ENCODE measurements around the gene CCDC107.

The CCDC107 gene

DNA sequence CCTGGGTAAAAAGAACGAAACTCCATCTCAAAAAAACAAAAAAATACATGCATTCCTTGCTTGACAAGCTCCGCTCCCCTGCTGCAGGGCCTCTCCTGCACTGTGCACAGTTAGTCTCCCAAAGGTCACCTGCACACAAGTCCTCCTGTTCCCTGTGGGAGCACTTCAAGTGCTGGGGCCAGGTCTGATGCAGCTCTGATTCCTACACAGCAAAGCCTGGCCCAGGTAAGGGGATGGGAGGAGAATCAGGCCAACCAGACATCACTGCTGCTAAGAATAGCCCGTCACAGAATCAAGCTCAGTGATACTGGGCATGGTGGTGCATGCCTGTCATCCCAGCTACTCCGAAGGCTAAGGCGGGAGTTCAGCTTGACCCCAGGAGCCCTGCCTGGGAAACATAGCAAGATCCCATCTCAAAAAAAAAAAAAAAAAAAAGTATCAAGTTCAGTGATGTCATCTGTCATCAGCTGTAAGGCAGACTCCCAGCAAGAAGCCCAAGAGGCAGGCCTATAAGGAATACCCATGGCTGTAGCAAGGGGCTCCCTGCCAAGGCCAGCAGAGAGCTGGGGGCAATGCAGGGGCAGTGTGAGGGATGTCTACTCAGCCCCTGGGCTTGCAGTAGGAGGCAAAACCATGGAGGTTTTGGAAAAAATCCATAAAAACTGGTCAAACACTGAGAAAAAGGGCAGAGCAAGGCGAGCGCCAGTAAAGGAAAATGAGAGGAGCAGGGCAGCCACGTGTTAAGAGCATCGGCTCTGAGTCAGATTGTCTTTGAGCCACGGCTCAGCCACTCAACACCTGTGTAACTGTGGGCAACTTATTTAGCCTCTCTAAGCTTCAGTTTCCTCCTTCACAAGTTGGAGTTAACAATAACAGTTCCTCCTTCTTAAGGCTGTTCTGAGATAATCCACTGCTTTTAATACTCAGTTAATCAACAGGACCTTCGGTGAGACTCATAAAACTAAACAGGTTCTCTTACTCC, 28.4 kb downstream of the CCDC107 start:
- no peak for DNase-seq

DNA sequence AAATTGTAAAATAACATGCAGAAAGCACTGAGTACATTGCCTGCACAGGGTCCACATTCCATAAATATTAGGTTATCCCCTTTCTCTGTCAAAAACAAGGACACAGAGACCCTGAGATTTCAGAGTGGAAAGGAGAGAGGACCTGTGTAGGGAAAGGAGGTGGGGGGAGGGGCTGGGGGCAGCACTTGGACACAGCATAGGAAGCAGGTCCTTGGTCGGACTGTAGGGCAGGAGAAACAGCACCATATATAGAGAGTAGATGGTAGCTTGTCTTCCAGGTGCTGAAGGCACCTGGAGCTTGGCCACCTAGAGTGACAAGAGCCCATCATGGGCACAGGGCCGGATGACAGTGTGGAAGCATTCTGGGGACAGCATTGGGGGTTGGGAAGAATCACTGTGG, 29.2 kb downstream of the CCDC107 start:
- DNase-seq = no peak

DNA sequence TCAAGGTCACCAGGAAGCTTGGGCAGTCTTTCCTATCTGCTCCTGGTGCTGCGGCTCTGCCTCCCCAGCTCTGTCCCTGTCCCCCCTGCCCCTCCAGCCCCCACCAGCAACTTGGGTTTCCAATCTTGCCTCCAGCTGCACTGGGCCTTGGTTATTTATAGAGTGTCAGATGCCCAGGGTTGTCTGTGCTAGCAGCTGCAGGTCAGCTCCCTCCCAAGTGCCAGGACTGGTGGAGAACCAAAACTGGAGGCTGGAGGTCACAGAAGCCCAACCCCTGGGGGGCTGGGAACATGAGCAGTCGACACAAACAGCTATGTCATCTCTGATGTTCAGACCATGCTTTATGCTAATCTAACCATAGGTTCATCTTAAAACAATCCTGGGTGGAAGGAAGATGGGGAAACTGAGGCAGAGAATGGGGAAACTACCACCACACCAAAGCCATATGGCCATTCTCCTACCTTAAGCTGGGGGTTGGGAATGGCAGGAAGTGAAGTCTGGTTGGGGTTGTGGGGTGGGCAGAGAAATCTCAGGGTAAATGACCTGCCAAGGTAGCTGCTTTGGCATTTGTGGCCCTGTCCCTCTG, 30.0 kb downstream of the CCDC107 start:
- DNase-seq = no peak

DNA sequence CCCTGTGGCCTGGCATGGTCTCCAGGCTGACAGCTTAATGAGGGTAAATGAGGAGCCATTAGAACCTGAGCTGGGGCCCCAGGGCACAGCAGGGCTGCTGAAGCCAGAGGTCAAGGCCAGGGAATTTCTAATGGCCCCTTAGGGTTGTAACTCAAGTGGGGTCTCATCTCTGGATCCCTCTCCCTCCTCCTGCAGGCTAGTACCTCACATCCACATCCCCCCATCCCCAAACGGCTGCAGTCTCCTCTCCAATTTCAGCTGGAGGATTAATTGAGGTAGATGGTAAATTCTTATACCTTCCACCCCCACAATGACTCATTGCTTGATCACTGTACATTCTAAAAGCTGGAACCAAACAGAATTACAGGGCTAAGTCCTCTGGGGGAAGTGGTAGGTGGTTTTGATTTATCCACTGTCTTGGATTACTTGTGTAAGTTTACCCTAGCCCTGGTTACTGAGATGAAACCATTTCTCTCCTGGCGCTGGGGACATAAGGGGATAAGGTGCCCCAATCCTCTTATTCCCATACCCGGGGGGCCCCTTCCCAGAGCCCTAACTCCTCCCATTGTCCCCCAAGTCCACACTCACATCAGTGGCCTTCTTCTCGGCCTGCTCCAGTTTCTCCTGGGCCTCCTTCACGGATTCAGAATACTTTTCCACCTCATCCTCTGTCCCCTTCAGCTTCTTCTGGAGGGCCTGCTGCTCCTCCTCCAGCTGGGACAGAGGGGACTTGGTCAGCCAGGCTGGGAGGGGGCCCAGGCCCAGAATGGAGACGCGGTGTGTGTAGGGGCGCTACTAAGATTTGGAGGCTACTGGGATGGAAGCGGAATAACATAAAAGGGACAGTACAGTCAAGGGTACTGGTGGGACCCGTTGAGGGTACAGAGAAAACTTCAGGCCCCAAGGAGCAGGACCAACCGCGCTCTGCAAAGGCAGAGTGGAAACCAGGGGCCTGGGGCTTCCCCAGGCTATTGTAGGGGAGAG, 30.8 kb downstream of the CCDC107 start:
- DNase-seq = no peak

DNA sequence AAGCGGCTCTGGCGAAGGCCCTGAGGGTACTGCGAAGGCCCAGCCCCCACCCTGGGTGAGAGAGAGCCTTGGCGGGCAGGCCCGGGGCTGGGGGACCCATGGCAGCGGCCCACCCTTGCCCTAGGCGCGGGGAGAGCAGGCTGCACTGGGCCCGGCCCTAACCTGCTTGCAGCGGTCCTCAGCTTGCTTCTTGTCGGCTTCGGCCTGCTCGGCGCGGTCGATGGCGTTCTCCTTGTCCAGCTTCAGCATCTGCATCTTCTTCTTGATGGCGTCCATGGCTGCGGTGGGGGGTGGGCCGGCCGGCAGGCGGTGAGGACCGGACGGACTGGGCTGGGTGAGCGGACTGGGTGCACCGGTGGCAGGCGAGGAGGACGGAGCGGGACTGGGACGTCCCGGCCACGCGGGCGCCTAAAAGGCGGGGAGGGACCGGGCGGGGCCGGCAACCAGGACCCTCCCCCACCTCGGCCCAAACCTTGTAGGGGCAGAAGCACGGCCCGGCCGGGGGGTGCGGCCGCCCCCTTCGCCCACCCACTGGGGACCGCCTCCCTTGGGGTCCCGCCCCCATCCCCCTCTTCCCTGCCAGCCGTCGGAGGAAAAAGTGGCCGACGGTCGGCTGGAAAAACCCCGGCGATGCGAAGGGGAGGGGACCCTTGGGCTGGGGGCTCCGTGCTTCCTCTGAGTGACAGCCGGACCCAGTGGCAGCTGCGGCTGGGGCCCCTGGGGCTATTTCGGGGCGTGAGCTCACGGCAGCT, 31.6 kb downstream of the CCDC107 start, which contains the start of gene TPM2:
Gene TPM2 (minus strand): TSS at position 384 of the 752 bp plus-strand sequence. CDS start 108 bp downstream, at position 276.
- no peak for DNase-seq

DNA sequence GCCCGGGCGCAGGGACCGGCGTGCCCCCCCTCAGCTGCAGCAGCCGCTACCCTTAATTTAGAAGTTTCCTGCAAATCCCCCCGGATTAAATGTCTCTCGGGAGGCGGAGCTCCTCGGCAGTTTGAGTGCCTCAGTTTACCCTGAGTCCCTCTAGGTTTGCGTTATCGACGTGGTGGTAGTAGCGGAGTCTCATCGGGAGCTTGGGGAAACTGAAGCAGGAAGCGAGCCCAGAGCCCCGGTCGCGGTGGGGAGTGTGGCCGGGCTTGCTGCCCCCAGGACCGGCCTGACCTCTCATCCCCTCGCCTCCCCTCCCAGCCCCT, 32.2 kb downstream of the CCDC107 start:
- no peak for DNase-seq

DNA sequence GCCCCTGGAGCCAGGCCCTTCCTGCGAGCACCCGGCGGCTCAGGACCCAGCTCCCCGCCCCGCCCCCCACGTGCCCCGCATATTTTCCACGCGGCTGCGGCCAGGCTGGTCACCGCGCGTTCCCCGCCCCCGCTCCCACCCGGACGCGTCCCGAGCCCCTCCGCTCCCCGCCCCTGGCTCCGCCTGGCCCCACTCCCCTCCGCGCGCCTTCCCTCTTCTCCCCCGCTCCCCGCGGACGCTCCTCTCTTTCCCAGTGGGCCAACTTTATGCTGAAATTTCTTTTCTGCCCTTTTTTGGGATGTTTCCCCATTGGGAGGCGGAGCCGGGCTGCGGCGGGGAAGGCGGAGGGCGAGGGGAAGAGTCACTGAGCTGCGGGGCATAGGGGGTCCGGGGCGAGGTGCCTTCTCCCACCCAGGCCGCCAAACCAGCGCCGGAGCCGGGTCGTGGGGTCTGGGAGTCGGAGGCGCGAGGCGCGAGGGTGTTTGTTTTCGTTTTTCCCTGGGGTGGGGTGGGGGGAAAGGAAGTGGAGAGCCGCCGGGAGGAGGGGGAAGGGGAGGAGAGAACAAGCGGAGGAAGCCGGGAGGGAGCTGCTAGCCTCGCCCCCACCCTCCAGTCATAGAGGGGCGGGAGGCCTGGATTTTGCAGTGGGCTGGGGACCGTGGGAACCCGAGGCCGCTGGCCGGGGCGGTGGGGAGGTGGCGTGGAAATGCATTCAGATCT, 32.7 kb downstream of the CCDC107 start:
- no peak for DNase-seq

DNA sequence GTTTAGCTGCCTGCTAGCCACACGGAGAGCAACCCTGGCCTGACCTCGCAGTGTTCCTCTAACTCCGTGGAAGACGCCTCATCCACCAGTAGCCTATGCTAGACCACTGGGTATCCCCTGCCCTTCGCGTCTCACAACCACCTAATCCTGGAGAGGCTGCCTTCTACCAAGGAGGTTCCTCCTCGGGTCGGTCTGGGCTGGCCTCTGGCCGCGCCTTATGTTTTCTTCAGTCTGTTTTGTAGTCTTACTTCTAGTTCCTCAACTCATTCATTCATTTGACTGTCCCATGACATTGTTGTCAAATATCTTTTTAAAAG, 33.2 kb downstream of the CCDC107 start:
- no peak for DNase-seq

DNA sequence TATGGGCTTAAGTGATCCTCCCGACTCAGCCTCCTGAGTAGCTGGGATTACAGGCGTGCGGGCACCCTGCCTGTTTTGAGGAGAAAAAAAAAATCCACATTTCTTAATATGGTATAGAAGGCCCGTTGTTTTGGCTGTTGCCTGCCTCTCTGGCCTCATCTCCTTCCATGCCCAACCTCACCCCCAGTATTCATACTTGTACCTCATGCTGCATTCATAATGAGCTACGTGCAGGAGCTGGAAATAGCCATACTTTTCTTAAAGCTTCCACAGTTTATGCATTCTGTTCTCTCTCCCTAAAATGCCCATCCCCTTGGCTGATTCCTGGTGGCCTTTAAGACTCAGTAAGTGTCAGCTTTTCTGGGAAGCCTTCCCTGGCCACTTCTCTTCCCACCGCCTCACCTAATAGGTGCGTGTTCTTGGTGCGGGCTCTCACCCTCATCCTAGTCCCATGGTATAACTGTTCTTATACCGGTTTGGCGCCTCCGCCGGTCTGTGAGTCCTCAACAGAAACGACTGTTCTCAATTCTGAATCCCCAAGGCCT, 33.7 kb downstream of the CCDC107 start:
- no peak for DNase-seq

DNA sequence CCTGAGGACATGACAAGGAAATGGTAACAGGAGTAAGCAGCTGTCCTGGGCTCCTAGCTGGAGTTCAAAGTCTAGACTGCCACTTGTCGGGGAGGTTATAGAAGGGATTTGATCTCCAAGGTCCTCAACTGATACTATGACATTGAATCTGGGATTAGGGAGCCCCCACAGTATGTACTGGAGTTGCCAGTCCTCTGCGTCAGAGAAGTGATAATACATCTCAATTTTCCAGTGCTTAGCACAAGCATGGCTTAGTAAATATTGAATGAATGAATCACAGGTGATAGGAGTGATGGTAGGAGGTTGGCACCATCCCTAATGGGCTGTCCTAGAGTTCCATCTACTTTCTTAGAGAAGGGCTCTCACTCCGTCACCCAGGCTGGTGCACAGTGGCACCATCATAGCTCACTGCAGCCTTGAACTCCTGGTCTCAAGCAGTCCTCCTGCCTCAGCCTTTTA, 37.9 kb downstream of the CCDC107 start:
- no peak for DNase-seq

DNA sequence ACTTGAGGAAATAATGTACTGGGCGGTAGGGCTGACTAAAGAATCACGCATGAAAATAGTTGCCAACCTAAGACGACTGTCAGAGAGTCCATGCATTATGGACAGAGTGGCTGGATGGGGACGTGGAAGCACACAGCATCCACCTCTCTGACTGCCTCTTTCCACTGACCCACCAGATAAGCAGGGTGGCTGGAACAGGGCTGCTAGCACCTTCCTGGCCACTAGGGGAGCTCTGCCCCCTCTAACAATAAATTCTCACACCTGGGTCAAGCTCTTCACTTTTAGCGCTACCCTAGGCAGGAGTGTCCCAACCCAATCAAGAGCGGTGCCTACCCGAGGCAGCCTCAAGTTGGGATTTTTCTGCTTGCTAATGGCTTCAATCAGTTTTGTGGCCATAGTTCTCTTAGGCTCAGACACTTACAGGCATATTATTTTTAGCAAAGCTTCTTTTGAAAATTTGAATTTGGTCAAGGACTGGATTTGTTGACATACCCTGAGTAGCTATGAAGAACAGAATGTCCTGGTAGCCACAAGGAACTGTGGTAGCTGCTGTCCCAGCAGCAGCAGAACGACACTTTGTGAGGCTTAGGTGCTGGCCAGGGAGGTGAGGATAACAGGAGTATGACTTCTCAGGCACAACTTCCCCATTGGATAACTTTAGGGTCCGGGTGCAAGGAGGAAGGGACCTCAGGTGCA, 38.6 kb downstream of the CCDC107 start:
- DNase-seq = peak; percentile 29

DNA sequence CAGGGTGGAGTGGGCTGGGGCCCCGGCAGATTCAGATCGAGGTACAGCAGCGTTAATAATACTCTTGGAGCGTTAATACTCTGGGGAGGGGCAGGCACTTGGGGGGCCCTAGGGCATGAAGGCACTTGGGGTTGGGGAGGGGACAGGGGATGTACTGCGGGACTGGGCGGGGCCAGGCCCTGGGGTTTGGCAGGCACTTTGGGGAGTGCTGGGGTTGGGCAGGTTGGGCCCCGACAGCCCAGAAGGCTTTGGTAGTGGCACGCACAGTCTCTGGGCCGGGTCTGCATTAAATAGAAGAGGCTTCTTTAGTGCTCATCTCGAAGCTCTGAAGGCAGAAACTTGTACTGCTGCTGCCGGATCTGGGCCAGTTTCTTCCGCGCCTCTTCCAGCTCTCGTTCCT, 39.4 kb downstream of the CCDC107 start:
- DNase-seq = no peak

DNA sequence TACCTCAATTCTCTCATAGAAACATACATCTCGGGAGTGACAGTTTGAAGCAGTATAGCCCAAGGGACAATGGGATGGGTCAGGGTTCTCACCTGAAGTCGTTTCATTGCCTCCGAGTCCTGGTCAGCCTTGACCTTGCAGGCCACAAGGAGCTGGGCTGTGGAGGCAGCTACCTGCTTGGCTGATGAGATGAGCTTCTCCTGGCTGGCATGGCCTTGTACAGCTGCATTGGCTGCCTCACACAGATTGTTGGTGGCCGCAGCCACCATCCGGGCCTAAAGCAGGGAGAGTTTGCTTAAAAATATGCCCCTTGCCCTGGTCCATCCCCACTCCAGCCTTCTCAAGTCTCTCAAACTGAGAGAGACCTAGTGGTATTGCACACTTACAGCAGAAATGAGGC, 40.1 kb downstream of the CCDC107 start:
- DNase-seq = no peak

DNA sequence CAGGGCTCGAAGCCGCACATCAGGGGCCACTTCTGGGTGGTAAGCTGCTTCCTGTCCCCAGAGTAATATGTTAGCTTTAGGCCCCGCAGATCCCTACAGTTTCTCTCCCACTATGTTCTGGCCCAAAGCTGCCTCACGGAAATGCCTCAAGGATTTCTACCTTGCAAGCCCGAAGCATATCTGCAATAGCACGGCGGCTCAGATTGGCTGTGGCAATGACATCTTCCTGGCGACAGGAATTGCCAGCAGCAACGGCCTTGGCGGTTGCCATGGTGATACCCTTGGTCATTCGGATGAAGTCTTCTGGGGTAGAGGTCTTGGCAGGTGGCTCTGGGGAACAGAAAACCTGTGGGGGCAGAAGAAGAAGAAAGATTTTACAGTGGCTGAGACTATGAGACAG, 41.9 kb downstream of the CCDC107 start:
- DNase-seq = no peak

DNA sequence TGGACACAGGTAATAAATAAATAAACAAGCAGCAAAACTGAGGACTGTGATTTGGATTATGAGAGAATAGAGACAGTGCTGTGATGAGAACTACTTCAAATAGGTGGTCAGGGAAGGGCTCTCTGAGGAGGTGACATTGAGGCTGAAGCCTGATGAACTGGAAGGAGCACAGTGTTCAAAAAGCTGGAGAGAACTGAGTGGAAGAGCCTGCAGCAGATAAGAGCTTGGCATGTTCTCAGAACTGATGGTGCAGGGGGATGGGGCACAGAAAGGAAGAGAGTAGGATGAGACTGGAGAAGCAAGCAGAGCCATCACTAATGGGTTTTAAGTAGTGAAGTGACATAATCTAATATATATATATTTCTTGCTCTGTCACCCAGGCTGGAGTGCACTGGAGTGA, 42.9 kb downstream of the CCDC107 start:
- DNase-seq = no peak

DNA sequence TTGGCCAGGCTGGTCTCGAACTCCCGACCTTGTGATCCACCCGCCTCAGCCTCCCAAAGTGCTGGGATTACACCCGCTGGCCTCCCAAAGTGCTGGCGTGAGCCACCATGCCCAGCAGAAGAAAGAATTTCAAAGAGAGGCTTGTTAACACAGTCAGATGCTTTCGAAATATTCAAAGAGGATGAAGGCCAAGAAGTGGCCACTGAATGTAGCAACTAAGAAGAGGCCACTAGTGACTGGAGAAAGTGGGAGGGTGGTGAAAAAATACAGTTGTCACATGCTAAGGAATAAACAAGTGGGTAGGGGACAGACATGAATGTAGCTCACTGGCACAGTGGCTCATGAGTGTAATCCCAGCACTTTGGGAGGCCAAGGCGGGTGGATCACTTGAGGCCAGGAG, 44.6 kb downstream of the CCDC107 start:
- no peak for DNase-seq

DNA sequence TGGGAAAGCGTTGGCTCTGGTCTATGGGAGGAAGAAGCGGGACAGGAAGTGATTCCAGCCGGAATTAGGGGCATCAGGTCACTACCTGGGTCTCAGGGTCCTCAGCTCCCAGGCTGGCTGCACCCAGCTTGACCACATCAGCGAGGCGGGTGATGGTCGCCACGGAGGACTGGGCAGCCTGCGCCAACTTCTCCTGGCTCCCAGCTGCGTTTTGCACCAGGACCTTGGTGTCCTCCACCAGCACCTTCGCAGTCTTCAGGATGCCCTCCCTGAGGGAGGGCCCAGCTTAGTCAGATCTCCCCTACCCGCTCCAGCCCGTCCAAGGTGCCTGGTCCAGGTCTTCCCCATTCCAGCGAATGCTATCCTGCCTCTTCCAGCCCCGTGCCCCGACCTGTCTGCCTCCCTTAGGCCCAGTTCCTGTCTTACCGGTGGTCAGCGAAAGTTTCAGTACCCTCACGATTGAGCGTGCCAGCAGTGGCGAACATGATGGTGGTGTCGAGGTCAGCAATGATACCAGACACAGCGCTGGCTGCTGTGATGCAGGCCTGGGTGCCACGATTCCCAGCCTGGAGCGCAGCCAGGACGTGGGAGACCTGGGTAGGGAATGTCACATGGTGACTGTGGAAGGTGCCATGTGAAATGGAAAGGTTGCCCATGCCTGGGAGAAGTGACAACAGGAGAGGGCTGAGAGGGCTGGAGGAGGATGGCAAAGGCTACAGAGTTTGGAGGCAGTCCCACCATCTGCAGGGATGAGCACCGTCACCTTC, 46.0 kb downstream of the CCDC107 start:
- DNase-seq = no peak

DNA sequence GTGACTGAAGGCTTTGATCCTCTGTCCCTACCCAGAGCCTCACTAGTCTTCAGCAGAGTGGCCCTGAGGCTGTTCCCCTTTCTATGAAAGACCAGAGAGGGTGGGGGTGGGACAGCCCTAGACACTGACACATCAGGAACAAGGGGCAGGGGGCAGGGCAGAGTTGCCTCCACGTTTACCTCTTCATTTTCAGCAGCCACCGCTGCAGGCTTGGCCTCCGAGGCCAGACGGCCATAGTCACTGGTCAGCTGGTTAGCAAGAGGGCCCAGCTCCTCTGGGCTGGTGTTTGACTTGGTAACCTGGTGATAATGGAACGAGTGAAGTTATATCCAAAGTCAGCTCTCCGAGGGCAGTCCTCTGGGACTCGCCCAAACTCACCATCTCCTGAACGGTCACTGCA, 47.3 kb downstream of the CCDC107 start:
- no peak for DNase-seq

DNA sequence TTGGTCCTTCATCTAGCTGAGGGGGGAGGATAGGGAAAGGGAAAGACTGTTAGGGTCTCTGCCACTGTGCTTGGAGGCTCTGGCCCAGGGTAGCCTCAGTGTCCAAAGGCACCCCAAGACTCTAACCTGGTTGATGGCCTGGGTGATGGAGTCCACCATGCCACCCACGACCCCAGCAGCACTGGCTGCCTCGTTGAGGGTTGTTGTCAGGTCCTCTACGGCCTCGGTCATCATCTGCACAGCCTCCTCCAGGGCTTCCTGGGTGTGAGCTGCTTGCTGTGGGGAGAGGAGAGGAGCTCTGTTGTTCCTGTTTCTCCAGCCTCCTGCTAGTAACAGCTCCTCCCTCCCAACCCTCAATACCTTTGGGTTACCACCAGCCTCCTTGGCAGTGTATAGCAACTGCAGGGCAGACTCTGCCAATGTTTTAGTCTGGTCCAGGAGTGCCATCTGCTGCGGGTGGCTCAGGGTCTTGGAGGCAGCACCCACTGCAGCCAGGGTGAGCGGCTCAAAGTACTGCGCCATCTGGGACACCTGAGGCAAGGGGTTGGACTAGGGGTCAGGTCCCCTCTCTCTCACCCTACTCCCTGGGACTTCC, 47.8 kb downstream of the CCDC107 start:
- DNase-seq = no peak

DNA sequence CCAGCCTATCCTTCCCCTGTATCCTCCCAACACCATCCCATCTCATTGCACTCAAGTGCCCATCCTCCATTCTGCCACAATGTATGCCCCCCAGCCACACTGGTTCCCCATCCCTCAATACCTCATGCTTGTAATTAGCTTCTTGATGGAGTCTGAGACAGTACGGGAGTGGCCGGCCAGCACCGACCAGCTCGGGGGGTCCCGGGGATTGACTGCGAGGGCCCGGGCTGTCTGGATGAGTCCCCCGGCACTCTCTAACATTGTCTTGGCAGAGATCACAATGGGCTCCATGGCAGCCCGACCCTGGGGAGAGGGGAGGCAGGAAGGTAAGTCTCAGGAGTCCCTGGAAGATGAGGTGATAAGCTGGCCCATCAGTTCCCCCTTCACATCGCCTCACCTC, 48.9 kb downstream of the CCDC107 start:
- no peak for DNase-seq
